MM.1S (cell line): Measurements from ENCODE around the gene PRSS23.

Source experiments
- DNase-seq: peaks from one replicate; pipeline ENCODE4 v3.0.0-alpha.2; 2015
- H2AFZ ChIP-seq: fragments of 300-600 bp; sonication (generic); 2 replicates; pipeline ENCODE4 v1.6.0; 2016; ENCODE audit warnings: antibody characterized with exemption, low read length
- H3F3A ChIP-seq: fragments of 300-600 bp; sonication (generic); 2 replicates; pipeline ENCODE4 v1.6.1; 2016; ENCODE audit warnings: mild to moderate bottlenecking, antibody characterized with exemption, low read length, moderate library complexity, mixed read lengths; ENCODE audit not compliant: insufficient read depth
- H3K27ac ChIP-seq: fragments of 300-600 bp; sonication (generic); 2 replicates; pipeline ENCODE4 v1.5.1; 2016; ENCODE audit warnings: mild to moderate bottlenecking, low read length
- H3K27me3 ChIP-seq: fragments of 300-600 bp; sonication (generic); replicated peaks from 2 replicates; pipeline ENCODE4 v1.6.0; 2016; ENCODE audit warnings: low read length; ENCODE audit not compliant: insufficient read depth
- H3K36me3 ChIP-seq: fragments of 300-600 bp; sonication (generic); replicated peaks from 2 replicates; pipeline ENCODE4 v1.6.1; 2016; ENCODE audit warnings: mild to moderate bottlenecking, low read length, mixed read lengths; ENCODE audit not compliant: insufficient read depth
- H3K4me1 ChIP-seq: fragments of 300-600 bp; sonication (generic); 2 replicates; pipeline ENCODE4 v1.6.1; 2016; ENCODE audit warnings: low read length, mixed read lengths
- H3K4me2 ChIP-seq: fragments of 300-600 bp; sonication (generic); 2 replicates; pipeline ENCODE4 v1.6.0; 2016; ENCODE audit warnings: low read depth, low read length
- H3K4me3 ChIP-seq: fragments of 300-600 bp; sonication (generic); 2 replicates; pipeline ENCODE4 v1.5.1; 2016; ENCODE audit warnings: low read length, mixed read lengths
- H3K79me2 ChIP-seq: fragments of 300-600 bp; sonication (generic); 2 replicates; pipeline ENCODE4 v1.6.1; 2016; ENCODE audit warnings: mixed run types, low read length, mixed read lengths
- H3K9ac ChIP-seq: fragments of 300-600 bp; sonication (generic); 2 replicates; pipeline ENCODE4 v1.6.1; 2016; ENCODE audit warnings: low read length, mixed read lengths
- H3K9me2 ChIP-seq: fragments of 300-600 bp; sonication (generic); replicated peaks from 2 replicates; pipeline ENCODE4 v1.6.1; 2016; ENCODE audit warnings: mild to moderate bottlenecking, low read length, mixed read lengths; ENCODE audit not compliant: insufficient read depth
- H3K9me3 ChIP-seq: fragments of 300-600 bp; sonication (generic); replicated peaks from 2 replicates; pipeline ENCODE4 v1.6.1; 2016; ENCODE audit warnings: mild to moderate bottlenecking, low read length, mixed read lengths; ENCODE audit not compliant: insufficient read depth
- H4K20me1 ChIP-seq: fragments of 300-600 bp; sonication (generic); 2 replicates; pipeline ENCODE4 v1.6.1; 2016; ENCODE audit warnings: mild to moderate bottlenecking, low read length, moderate library complexity, mixed read lengths; ENCODE audit not compliant: insufficient read depth
- EZH2 ChIP-seq: fragments of 300-600 bp; sonication (generic); optimal IDR thresholded peaks from 2 replicates; pipeline ENCODE3; 2017; ENCODE audit warnings: low read depth, mild to moderate bottlenecking, antibody characterized with exemption, low read length, mixed read lengths
- EZH2phosphoT487 ChIP-seq: fragments of 300-600 bp; sonication (generic); IDR thresholded peaks from 2 replicates; pipeline ENCODE4 v1.6.1; 2018; ENCODE audit warnings: antibody characterized with exemption, low read length
- TF ChIP-seq, protein P1 (sequence below): fragments of 300-600 bp; sonication (generic); IDR thresholded peaks from 2 replicates; pipeline ENCODE4 v1.5.1; 2016; ENCODE audit warnings: antibody characterized with exemption, low read length, mixed read lengths

Gene PRSS23

DNA sequence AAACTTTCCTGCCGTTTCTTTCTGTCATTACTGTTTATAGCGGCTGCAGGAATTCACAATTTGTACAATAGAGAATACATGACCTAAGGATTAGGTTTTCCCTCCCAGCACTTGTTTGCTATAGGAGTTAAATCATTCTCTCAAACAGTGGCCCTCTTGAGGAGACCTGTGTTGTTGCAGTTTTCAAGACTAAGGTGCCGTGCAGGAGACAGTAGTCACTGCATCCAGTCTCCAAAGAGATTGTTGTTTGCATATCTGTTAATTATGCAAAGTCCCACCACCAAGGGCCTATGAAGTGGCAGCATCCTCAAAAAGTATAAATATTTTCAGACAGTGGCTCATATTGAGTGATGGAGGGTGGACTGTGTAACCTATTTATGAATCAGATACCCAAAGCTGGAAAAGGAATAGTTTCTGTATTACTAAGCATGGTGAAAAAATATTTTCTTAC, 2.3 kb downstream of the PRSS23 start:
- peak; percentile 56 for DNase-seq
- H3K4me3 ChIP-seq, result no peak overlapping the region
- no peak overlapping the region for H3K27ac ChIP-seq

DNA sequence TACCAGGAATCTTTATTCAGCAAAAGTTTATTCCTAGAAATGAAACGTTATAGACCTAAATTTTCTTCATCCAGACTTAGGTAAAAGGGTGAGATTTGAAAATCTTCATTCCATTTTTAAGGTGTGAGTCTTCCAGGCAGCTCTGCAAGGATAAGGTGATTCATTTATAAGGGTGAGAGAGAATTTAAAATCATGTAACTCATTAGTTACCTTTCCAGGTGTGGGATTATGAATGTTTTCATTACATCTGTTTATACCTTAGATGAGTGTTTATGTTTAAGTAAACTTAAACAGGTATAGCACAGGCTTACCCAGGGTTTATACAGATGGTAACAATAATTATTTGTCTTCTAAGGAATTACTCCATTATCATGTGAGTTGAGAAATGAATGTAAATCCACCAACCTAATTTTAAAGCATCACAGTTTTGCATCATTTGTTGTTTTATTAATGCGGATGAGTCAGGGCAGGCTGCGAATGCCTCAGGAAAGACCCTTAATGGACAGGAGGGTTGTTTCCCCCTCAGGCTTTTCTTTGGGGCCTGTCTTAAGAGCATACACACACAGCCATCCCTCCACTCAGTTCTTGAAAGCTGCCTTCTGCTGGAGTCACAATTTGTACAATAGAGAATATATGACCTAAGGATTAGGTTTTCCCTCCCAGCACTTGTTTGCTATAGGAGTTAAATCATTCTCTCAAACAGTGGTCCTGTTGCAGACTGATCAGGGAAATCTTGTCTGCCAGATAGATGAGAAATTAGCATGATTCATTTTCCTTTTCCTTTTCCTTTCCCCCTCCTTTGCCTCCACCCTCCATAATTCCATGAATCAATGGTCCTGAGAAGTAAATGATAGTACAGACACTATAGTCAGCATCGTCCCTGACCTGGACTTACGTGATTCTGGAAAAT, 3.0 kb downstream of the PRSS23 start:
- H3K79me2 ChIP-seq, result no peaks in the 10 kb centered on the region
- H3K36me3 ChIP-seq, result no peaks in the 10 kb centered on the region
- 0 out of 2 replicates have a peak, but pooled peaks cover 10% of the 10 kb centered on the region for H3K4me1 ChIP-seq
- no peak overlapping the region for H3K9ac ChIP-seq
- H3K9me3 ChIP-seq, result no peaks in the 10 kb centered on the region
- H3K4me2 ChIP-seq, result no peak overlapping the region
- H3K27me3 ChIP-seq, result peaks cover 11% of the 10 kb centered on the region
- no peak for DNase-seq
- TF ChIP-seq EZH2 (no peak), EZH2phosphoT487 (no peak)
- TF ChIP-seq, protein P1, sequence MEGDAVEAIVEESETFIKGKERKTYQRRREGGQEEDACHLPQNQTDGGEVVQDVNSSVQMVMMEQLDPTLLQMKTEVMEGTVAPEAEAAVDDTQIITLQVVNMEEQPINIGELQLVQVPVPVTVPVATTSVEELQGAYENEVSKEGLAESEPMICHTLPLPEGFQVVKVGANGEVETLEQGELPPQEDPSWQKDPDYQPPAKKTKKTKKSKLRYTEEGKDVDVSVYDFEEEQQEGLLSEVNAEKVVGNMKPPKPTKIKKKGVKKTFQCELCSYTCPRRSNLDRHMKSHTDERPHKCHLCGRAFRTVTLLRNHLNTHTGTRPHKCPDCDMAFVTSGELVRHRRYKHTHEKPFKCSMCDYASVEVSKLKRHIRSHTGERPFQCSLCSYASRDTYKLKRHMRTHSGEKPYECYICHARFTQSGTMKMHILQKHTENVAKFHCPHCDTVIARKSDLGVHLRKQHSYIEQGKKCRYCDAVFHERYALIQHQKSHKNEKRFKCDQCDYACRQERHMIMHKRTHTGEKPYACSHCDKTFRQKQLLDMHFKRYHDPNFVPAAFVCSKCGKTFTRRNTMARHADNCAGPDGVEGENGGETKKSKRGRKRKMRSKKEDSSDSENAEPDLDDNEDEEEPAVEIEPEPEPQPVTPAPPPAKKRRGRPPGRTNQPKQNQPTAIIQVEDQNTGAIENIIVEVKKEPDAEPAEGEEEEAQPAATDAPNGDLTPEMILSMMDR, result no peak
- H3K9me2 ChIP-seq, result no peaks in the 10 kb centered on the region
- 0 out of 2 replicates have a peak, but pooled peaks cover 2% of the 10 kb centered on the region for H3F3A ChIP-seq
- no peaks in the 10 kb centered on the region for H4K20me1 ChIP-seq
- H3K27ac ChIP-seq, result no peak overlapping the region
- H3K4me3 ChIP-seq, result no peak overlapping the region
- H2AFZ ChIP-seq, result no peak overlapping the region

More for the DNA sequence above, 2.3 kb downstream of the PRSS23 start:
- no peak overlapping the region for H3K9ac ChIP-seq
- TF ChIP-seq, protein P1, result peak; percentile 45
- no peak for TF ChIP-seq EZH2
- H3K9me3 ChIP-seq, result no peaks in the 10 kb centered on the region
- H3F3A ChIP-seq, result 0 out of 2 replicates have a peak, but pooled peaks cover 2% of the 10 kb centered on the region
- 0 out of 2 replicates have a peak, but pooled peaks cover 10% of the 10 kb centered on the region for H3K4me1 ChIP-seq
- no peak overlapping the region for H2AFZ ChIP-seq
- H3K4me2 ChIP-seq, result no peak overlapping the region
- peaks cover 11% of the 10 kb centered on the region for H3K27me3 ChIP-seq
- no peaks in the 10 kb centered on the region for H3K9me2 ChIP-seq
- H3K36me3 ChIP-seq, result no peaks in the 10 kb centered on the region
- H4K20me1 ChIP-seq, result no peaks in the 10 kb centered on the region
- H3K79me2 ChIP-seq, result no peaks in the 10 kb centered on the region

DNA sequence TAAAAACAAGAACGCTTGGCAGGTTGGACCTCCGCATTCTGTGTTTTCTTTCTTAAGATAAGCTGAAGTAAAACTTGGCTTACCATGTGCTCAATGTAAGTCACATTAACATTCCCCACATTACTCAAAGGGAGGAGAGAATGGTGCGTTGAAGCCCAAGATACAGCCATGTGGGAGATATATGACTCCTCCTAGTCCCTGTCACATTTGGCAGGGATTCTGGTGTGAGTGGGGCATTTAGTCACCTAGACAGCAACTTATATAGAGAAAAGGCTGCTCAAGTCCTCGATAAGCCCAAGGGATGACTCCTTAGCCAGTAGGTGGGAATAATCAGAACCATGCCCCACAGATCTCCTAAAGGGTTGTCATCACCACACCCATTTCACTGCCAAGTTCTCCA, 4.6 kb downstream of the PRSS23 start:
- Histone ChIP-seq H3K4me1 (0 out of 2 replicates have a peak, but pooled peaks cover 10% of the 10 kb centered on the region), H3K27me3 (peaks cover 11% of the 10 kb centered on the region), H3K9ac (no peak overlapping the region), H3K4me2 (no peak overlapping the region), H3K27ac (no peak overlapping the region), H3K9me3 (no peaks in the 10 kb centered on the region), H3K4me3 (no peak overlapping the region), H3K9me2 (no peaks in the 10 kb centered on the region), H3K79me2 (no peaks in the 10 kb centered on the region), H3K36me3 (no peaks in the 10 kb centered on the region), H2AFZ (no peak overlapping the region), H4K20me1 (no peaks in the 10 kb centered on the region), H3F3A (0 out of 2 replicates have a peak, but pooled peaks cover under 1% of the 10 kb centered on the region)
- no peak for DNase-seq
- TF ChIP-seq, protein P1, result no peak
- no peak for TF ChIP-seq EZH2phosphoT487
- TF ChIP-seq EZH2, result no peak
